Measurements from ENCODE around the gene HOXB7.

HOXB7 gene

DNA sequence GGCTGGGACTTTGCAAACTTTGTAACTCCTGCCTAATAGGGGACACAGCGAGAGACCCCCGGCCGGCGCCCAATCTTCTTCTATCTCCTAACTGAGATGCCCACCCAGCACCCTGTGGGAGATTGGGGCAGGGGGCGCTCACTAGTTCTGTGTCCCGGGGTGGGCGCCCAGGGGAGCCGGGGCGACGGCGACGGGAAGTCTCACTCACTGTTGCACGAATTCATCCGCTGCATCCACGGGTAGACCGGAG lies 13.4 kb downstream of the HOXB7 start:
- DNase-seq (ENCODE audit: low read depth): no peak
- H3K4me3 ChIP-seq (ENCODE audit: low read depth, low read length): peak overlapping the region; percentile 57
- no peak for TF ChIP-seq CTCF (IDR thresholded peaks at IDR 0.05; ENCODE audit: control insufficient read depth, extremely low read depth, insufficient read depth)

DNA sequence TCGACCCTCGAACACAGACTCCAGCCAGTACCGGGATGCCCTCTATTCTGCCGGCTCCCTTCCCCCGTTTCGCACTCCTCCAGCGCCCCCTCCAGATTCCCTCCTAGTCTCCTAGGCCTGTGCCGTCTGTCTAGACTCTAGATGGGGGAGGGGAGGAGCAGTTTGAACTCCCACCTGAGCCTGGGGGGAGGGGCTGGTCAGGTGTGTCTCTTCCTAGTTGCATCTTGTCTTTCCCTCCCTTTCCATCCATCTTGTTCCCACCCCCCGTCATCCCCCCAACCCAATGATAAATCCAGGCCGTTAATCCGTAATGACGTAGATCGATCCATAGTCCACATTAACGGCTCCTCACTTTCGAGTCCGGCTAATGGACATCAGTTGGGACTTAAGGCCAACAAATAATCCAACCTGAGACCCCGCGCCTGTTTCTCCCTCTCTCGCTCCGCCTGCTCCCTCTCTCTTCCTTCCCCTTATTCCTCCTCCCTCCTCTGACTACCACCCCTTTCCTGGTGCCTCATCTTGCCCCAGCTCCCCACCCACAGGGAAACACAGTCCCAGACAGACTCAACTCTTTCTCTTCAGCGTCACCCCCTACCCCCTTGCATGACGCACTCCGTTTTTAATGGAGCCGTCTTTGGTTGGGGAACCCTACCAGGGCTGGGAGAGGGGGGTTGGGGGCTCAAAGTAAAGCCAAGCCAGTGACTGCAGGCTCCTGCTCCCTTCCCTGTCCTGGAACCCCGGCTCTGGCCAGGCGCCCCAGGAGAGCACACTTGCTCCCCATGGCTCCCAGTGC lies 13.9 kb downstream of the HOXB7 start:
- no peak for DNase-seq (ENCODE audit: low read depth)
- no peak for TF ChIP-seq CTCF (IDR thresholded peaks at IDR 0.05; ENCODE audit: control insufficient read depth, extremely low read depth, insufficient read depth)
- H3K4me3 ChIP-seq (ENCODE audit: low read depth, low read length): peak overlapping the region; percentile 57

- no peak for DNase-seq (ENCODE audit: low read depth)
- H3K4me3 ChIP-seq (ENCODE audit: low read depth, low read length): no peak overlapping the region
- TF ChIP-seq CTCF (IDR thresholded peaks at IDR 0.05; ENCODE audit: control insufficient read depth, extremely low read depth, insufficient read depth): no peak
These were observed 14.7 kb downstream of the HOXB7 start for GRCh38 chr17:48596000-48596734.

DNA sequence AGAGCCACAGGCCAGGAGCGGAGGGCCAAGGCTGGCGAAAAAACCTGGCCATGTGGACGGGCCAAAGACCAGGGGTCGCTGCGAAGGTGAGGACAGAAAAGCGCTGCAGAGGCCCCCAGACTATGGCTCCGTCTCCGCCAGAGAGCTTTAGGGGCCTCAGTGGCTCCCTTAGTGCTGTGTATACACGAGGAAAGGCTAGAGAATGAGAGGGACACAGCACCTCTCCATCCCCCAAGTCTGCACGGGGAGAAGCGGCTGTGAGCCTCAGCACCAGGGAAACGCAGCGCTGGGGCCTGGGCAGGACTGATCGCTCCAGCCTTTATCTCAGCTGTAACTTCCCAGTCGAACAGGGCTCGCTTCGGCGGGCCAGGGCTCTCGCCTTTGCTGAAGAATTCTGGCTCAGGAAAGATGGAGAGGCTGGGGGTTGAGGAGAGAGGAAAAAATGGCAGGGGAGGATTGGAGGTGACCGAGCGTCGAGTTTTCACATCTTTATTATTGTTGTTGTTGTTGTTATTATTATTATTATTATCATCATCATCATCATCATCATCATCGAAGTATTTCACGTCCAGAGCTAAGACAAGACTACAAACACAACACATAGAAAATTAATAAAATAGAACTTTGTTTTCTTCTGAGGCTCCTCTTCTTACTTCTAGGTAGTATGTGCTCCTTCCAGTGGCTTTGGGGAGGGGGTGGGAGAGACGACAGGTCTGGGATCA lies 15.4 kb downstream of the HOXB7 start:
- DNase-seq (ENCODE audit: low read depth): no peak
- no peak overlapping the region for H3K4me3 ChIP-seq (ENCODE audit: low read depth, low read length)
- no peak for TF ChIP-seq CTCF (IDR thresholded peaks at IDR 0.05; ENCODE audit: control insufficient read depth, extremely low read depth, insufficient read depth)

DNA sequence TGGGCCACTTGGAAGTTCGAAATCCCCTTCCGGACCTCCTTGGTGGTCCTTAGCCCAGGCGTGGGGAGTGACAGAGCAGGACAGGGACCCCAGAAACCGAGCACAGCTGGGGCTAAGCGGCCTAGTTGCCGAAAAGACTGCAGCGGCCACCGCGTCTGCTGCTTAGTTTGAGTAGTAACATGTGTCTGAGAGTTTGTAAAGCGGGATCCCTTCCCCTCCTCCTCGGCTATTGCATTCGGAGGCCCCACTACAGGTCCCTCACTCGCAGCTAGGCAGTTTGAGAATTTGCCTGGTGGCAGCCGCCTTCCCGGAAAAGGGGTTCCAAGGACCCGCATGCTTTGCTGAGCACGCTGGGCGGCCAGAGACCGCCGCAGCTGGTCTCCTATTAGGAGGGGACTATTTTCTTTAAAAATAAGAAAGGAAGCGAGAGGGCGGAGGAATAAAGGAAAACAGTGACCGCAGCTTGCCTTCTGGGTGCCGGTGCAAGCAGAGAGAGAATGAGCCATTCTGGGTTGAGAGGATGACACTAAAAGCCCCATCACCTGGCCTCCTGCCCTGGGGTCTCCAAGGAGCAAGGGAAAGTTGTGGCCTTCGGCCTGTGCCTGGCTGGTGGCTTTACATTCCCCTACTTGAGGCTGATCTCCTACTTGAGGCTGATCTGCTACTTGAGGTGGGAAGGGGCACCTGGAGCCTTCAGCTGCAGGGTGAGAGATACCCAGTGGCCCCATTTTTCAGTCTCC lies 16.1 kb downstream of the HOXB7 start:
- no peak for TF ChIP-seq CTCF (IDR thresholded peaks at IDR 0.05; ENCODE audit: control insufficient read depth, extremely low read depth, insufficient read depth)
- H3K4me3 ChIP-seq (ENCODE audit: low read depth, low read length): no peak overlapping the region
- DNase-seq (ENCODE audit: low read depth): no peak

- TF ChIP-seq CTCF (IDR thresholded peaks at IDR 0.05; ENCODE audit: control insufficient read depth, extremely low read depth, insufficient read depth): peak; percentile 97
- no peak for DNase-seq (ENCODE audit: low read depth)
- no peak overlapping the region for H3K4me3 ChIP-seq (ENCODE audit: low read depth, low read length)
These were observed 16.8 kb downstream of the HOXB7 start for GRCh38 chr17:48593840-48594537.
